A549 (cell line): ENCODE results near the gene HTR3C. TPM values are rescaled to one million over a fixed set of nuclear protein-coding genes. Genes with fewer than 3 reads are reported as not detected.

Experiments
- ATAC-seq, 2 experiments: fragments of 200-7000 bp in 1 of 2; fragments of >200 bp in 1 of 2; cut with Nextera tagmentation in 1 of 2; cut with Tn5 transposase in 1 of 2; 3 replicates each; pipeline versions ENCODE4 v1.8.0 to v1.9.1; 2018 to 2020; ENCODE audit warnings: mild to moderate bottlenecking in 1 of 2, moderate library complexity in 1 of 2
- CTCF ChIA-PET: fragments of 300-600 bp; sonication (Branson Sonifier 250); formaldehyde crosslinking; extraction: SDS; loops from one replicate; lab custom pipeline; 2021; ENCODE audit warnings: antibody characterized with exemption, inconsistent platforms; lab: Yijun Ruan, JAX
- POLR2A ChIA-PET: fragments of 350-600 bp; formaldehyde crosslinking; extraction: SDS; loops from one replicate; lab custom pipeline; 2021; ENCODE audit warnings: antibody characterized with exemption, inconsistent platforms; lab: Yijun Ruan, JAX
- DNase-seq, 2 experiments: peaks; one replicate each; pipeline versions ENCODE4 v3.0.0 to v3.0.0-alpha.2; 2011 to 2016; ENCODE audit warnings: low read depth in 1 of 2, low spot score in 1 of 2
- FAIRE-seq: peaks from 2 replicates; lab custom pipeline; 2011; peaks lifted over from hg19 to GRCh38; lab: Jason Lieb, UNC
- H3K27ac ChIP-seq, 2 experiments: fragments of >200 bp; sonication (Bioruptor Twin); formaldehyde crosslinking; 3 replicates each; pipeline ENCODE4 v1.5.1; 2016 to 2017
- H3K4me1 ChIP-seq: fragments of >200 bp; sonication (Bioruptor Twin); formaldehyde crosslinking; 3 replicates; pipeline ENCODE4 v1.6.1; 2016
- H3K4me2 ChIP-seq: fragments of >200 bp; sonication (Bioruptor Twin); formaldehyde crosslinking; 3 replicates; pipeline ENCODE4 v1.6.1; 2016
- H3K4me3 ChIP-seq: fragments of >200 bp; sonication (Bioruptor Twin); formaldehyde crosslinking; 3 replicates; pipeline ENCODE4 v1.5.1; 2016
- H3K9me3 ChIP-seq: fragments of >200 bp; sonication (Bioruptor Twin); formaldehyde crosslinking; 3 replicates; pipeline ENCODE4 v1.6.1; 2016
- CEBPB ChIP-seq, 2 experiments: fragments of >200 bp in 1 of 2; sonication (Bioruptor Twin) in 1 of 2; formaldehyde crosslinking in 1 of 2; IDR thresholded peaks; 2 replicates each; pipeline ENCODE4 v1.6.1; 2012 to 2016
- E2F6 ChIP-seq: IDR thresholded peaks from 2 replicates; pipeline ENCODE4 v1.6.1; 2012; ENCODE audit warnings: low read depth, borderline replicate concordance
- EHF ChIP-seq: fragments of 250-450 bp; sonication (Bioruptor Pico); IDR thresholded peaks from 2 replicates; pipeline ENCODE4 v1.5.0; 2020; ENCODE audit warnings: mild to moderate bottlenecking
- ELK1 ChIP-seq: fragments of 150-350 bp; IDR thresholded peaks from 2 replicates; pipeline ENCODE4 v1.6.1; 2014; ENCODE audit warnings: low read depth, mild to moderate bottlenecking, low read length
- FOSB ChIP-seq: fragments of 250-450 bp; sonication (Bioruptor Pico); IDR thresholded peaks from 2 replicates; pipeline ENCODE4 v1.5.0; 2020; ENCODE audit warnings: mild to moderate bottlenecking, moderate library complexity
- FOXS1 ChIP-seq: fragments of 250-450 bp; sonication (Bioruptor Pico); IDR thresholded peaks from 2 replicates; pipeline ENCODE4 v1.5.0; 2020; ENCODE audit warnings: mild to moderate bottlenecking, moderate library complexity
- HMGXB4 ChIP-seq: fragments of 250-450 bp; sonication (Bioruptor Pico); IDR thresholded peaks from 2 replicates; pipeline ENCODE4 v1.5.0; 2021; ENCODE audit warnings: mild to moderate bottlenecking, moderate library complexity, borderline replicate concordance
- HOXA7 ChIP-seq: fragments of 250-450 bp; sonication (Bioruptor Pico); IDR thresholded peaks from 2 replicates; pipeline ENCODE4 v1.5.0; 2020; ENCODE audit warnings: mild to moderate bottlenecking, moderate library complexity
- HOXB13 ChIP-seq: fragments of 250-450 bp; sonication (Bioruptor Pico); IDR thresholded peaks from 2 replicates; pipeline ENCODE4 v1.5.0; 2020; ENCODE audit warnings: low read depth, mild to moderate bottlenecking, moderate library complexity
- HOXB5 ChIP-seq: fragments of 250-450 bp; sonication (Bioruptor Pico); IDR thresholded peaks from 2 replicates; pipeline ENCODE4 v1.5.0; 2020; ENCODE audit warnings: mild to moderate bottlenecking, moderate library complexity
- KDM5A ChIP-seq: fragments of 200-600 bp; sonication (generic); IDR thresholded peaks from 2 replicates; pipeline ENCODE4 v1.6.1; 2016; ENCODE audit warnings: antibody characterized with exemption, mild to moderate bottlenecking
- MAZ ChIP-seq: fragments of 150-350 bp; IDR thresholded peaks from 2 replicates; pipeline ENCODE4 v1.6.1; 2014; ENCODE audit warnings: antibody characterized with exemption, low read depth, low read length, borderline replicate concordance
- PHF8 ChIP-seq: fragments of 200-600 bp; sonication (generic); IDR thresholded peaks from 2 replicates; pipeline ENCODE4 v1.6.1; 2016; ENCODE audit warnings: low read depth, mild to moderate bottlenecking, antibody characterized with exemption, moderate library complexity, borderline replicate concordance
- POLR2A ChIP-seq: IDR thresholded peaks from 2 replicates; pipeline ENCODE4 v1.6.1; 2012; ENCODE audit warnings: mild to moderate bottlenecking, low read length
- POLR2AphosphoS2 ChIP-seq: conservative IDR thresholded peaks from 2 replicates; pipeline ENCODE4 v1.6.1; 2012; ENCODE audit warnings: low read length, improper control_type of control experiment, inconsistent platforms
- RCOR1 ChIP-seq: fragments of 150-350 bp; IDR thresholded peaks from 2 replicates; pipeline ENCODE4 v1.6.1; 2014; ENCODE audit warnings: antibody characterized with exemption, low read length, low read depth
- RFX5 ChIP-seq: fragments of 450-650 bp; IDR thresholded peaks from 2 replicates; pipeline ENCODE4 v1.7.1; 2014; ENCODE audit warnings: antibody characterized with exemption, mild to moderate bottlenecking, moderate library complexity
- RNF2 ChIP-seq: fragments of 200-600 bp; sonication (generic); IDR thresholded peaks from 2 replicates; pipeline ENCODE4 v1.6.1; 2016; ENCODE audit warnings: low read depth, mild to moderate bottlenecking, antibody characterized with exemption, moderate library complexity, borderline replicate concordance
- ZSCAN20 ChIP-seq: fragments of 250-450 bp; sonication (Bioruptor Pico); IDR thresholded peaks from 2 replicates; pipeline ENCODE4 v1.8.0; 2022; ENCODE audit warnings: mild to moderate bottlenecking, moderate library complexity
- whole genome bisulfite sequencing: methylation state at CpG from one replicate; pipeline ENCODE4 v1.1.6; 2017; ENCODE audit errors: missing lambda C conversion rate; 5-methylcytosine and 5-hydroxymethylcytosine counted together
- polyA plus RNA-seq, 4 experiments: library from polyadenylated mRNA; depleted of rRNA in 3 of 4; stranded (reverse); fragments of >200 nt; fragmentation: RNase III in 1 of 4; extraction: RNeasy Plus Mini Kit Qiagen cat#74134 plus additional on column Dnase treatment in 1 of 4; gene quantifications; 2 replicates in 3 of 4; 3 replicates in 1 of 4; pipeline ENCODE4 v1.2.3, GENCODE V29; 2011 to 2017
- TF ChIP-seq, protein P1 (sequence below): fragments of 200-600 bp; sonication (generic); IDR thresholded peaks from 2 replicates; pipeline ENCODE4 v1.6.1; 2016; ENCODE audit warnings: antibody characterized with exemption, mild to moderate bottlenecking, moderate library complexity
- TF ChIP-seq, protein P2 (sequence below): fragments of >200 bp; sonication (Bioruptor Twin); formaldehyde crosslinking; IDR thresholded peaks from 3 replicates; pipeline ENCODE4 v1.5.1; 2016
- TF ChIP-seq, protein P3 (sequence below): IDR thresholded peaks from 2 replicates; pipeline ENCODE4 v1.6.1; 2012

Gene HTR3C
- polyA plus RNA-seq, 2 of the 4 experiments (the other 2 are of a cell fraction) = not detected

GRCh38 chr3:184062637-184063036 is 9.8 kb downstream of the HTR3C start:
- ChIA-PET CTCF (interaction anchor here (0.6 kb wide), 1 partner anchor 224 kb away, joined by 3 read pairs; no protein-coding TSS in a partner anchor), POLR2A (no interaction called here)
- no peak overlapping the region for H3K27ac ChIP-seq
- H3K4me1 ChIP-seq = no peaks in the 10 kb centered on the region
- FAIRE-seq = no peak
- no peaks in the 10 kb centered on the region for H3K9me3 ChIP-seq
- H3K4me2 ChIP-seq = no peak overlapping the region
- ATAC-seq = no peak
- H3K4me3 ChIP-seq = no peak overlapping the region
- TF ChIP-seq HMGXB4 = no peak
- TF ChIP-seq RNF2 = no peak
- TF ChIP-seq RFX5 = no peak
- TF ChIP-seq PHF8 = no peak
- TF ChIP-seq, protein P1, sequence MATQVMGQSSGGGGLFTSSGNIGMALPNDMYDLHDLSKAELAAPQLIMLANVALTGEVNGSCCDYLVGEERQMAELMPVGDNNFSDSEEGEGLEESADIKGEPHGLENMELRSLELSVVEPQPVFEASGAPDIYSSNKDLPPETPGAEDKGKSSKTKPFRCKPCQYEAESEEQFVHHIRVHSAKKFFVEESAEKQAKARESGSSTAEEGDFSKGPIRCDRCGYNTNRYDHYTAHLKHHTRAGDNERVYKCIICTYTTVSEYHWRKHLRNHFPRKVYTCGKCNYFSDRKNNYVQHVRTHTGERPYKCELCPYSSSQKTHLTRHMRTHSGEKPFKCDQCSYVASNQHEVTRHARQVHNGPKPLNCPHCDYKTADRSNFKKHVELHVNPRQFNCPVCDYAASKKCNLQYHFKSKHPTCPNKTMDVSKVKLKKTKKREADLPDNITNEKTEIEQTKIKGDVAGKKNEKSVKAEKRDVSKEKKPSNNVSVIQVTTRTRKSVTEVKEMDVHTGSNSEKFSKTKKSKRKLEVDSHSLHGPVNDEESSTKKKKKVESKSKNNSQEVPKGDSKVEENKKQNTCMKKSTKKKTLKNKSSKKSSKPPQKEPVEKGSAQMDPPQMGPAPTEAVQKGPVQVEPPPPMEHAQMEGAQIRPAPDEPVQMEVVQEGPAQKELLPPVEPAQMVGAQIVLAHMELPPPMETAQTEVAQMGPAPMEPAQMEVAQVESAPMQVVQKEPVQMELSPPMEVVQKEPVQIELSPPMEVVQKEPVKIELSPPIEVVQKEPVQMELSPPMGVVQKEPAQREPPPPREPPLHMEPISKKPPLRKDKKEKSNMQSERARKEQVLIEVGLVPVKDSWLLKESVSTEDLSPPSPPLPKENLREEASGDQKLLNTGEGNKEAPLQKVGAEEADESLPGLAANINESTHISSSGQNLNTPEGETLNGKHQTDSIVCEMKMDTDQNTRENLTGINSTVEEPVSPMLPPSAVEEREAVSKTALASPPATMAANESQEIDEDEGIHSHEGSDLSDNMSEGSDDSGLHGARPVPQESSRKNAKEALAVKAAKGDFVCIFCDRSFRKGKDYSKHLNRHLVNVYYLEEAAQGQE = no peak
- no peak for TF ChIP-seq ELK1
- TF ChIP-seq HOXB13 (CRISPR knock-in tag) = no peak
- TF ChIP-seq RCOR1 = no peak
- TF ChIP-seq HOXB5 (CRISPR knock-in tag) = no peak
- TF ChIP-seq, protein P2, sequence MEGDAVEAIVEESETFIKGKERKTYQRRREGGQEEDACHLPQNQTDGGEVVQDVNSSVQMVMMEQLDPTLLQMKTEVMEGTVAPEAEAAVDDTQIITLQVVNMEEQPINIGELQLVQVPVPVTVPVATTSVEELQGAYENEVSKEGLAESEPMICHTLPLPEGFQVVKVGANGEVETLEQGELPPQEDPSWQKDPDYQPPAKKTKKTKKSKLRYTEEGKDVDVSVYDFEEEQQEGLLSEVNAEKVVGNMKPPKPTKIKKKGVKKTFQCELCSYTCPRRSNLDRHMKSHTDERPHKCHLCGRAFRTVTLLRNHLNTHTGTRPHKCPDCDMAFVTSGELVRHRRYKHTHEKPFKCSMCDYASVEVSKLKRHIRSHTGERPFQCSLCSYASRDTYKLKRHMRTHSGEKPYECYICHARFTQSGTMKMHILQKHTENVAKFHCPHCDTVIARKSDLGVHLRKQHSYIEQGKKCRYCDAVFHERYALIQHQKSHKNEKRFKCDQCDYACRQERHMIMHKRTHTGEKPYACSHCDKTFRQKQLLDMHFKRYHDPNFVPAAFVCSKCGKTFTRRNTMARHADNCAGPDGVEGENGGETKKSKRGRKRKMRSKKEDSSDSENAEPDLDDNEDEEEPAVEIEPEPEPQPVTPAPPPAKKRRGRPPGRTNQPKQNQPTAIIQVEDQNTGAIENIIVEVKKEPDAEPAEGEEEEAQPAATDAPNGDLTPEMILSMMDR = no peak
- no peak for TF ChIP-seq FOSB (CRISPR knock-in tag)
- no peak for TF ChIP-seq FOXS1 (CRISPR knock-in tag)
- no peak for TF ChIP-seq POLR2A
- TF ChIP-seq ZSCAN20 (CRISPR knock-in tag) = no peak
- TF ChIP-seq, all 56 proteins: peak for 0
- DNase-seq = no peak

DNA sequence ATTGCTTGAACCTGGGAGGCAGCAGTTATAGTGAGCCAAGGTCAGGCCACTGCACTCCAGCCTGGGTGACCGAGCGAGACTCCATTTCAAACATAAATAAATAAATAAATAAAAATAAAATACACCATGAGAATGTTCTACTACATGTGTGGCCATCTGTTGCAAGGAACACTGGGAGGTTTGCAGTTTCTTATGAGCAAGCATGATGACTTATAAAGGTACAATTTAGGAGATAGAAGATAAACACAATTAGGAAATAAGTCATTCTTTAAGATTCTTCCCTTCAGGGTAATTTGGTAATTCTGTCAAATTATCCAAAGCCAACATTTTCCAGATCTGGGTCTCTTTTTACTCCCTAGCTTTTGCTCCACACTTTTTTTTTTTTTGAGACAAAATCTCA is 13.4 kb downstream of the HTR3C start:
- H3K4me2 ChIP-seq = no peak overlapping the region
- DNase-seq (no peak), ATAC-seq (no peak), FAIRE-seq (no peak)
- CTCF ChIA-PET = interaction anchor here (0.6 to 0.8 kb wide), 2 partner anchors 42 to 50 kb away, joined by 3 read pairs; no protein-coding TSS in a partner anchor
- H3K4me1 ChIP-seq = no peaks in the 10 kb centered on the region
- H3K9me3 ChIP-seq = no peaks in the 10 kb centered on the region; the same call in 2 of the 3 replicates
- H3K27ac ChIP-seq = no peak overlapping the region
- WGBS = 68% methylated on average over 2 of the region's 2 CpGs
- TF ChIP-seq KDM5A (no peak), HOXA7 (no peak), POLR2AphosphoS2 (no peak), CEBPB (IDR thresholded peaks at IDR 0.05) (no peak), MAZ (no peak), EHF (CRISPR knock-in tag) (no peak), HOXB5 (CRISPR knock-in tag) (no peak), E2F6 (no peak), POLR2A (no peak)
- TF ChIP-seq, protein P3, sequence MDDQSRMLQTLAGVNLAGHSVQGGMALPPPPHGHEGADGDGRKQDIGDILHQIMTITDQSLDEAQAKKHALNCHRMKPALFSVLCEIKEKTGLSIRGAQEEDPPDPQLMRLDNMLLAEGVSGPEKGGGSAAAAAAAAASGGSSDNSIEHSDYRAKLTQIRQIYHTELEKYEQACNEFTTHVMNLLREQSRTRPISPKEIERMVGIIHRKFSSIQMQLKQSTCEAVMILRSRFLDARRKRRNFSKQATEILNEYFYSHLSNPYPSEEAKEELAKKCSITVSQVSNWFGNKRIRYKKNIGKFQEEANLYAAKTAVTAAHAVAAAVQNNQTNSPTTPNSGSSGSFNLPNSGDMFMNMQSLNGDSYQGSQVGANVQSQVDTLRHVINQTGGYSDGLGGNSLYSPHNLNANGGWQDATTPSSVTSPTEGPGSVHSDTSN = no peak
- TF ChIP-seq, protein P2 = no peak
- no peak overlapping the region for H3K4me3 ChIP-seq
- POLR2A ChIA-PET = no interaction called here
